HG03457 (cell line): ENCODE results near the gene NT5C1B.

ENCODE experiments used
- ATAC-seq: cut with Tn5 transposase; IDR thresholded peaks from one replicate; pipeline ENCODE4 v1.9.1; 2021; ENCODE audit warnings: moderate number of reproducible peaks; ENCODE audit not compliant: unreplicated experiment

Gene NT5C1B

DNA sequence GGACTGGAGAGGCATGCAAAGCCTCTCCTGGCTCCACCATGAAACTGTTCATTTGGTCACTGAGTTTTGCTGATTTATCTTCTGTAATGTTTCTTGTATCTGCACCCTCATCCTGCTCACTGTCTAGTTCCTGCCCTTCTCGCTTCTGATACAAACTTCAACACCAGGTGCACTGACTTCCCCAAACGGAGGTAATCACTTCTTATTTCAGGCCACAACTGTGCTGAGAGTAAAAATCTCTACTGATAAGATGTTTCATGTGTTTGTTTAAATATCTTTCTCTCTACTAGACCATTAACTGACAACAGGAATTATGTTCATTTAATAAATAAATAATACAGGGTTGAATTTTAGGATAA, 10.9 kb upstream of the NT5C1B start:
- no peak for ATAC-seq

DNA sequence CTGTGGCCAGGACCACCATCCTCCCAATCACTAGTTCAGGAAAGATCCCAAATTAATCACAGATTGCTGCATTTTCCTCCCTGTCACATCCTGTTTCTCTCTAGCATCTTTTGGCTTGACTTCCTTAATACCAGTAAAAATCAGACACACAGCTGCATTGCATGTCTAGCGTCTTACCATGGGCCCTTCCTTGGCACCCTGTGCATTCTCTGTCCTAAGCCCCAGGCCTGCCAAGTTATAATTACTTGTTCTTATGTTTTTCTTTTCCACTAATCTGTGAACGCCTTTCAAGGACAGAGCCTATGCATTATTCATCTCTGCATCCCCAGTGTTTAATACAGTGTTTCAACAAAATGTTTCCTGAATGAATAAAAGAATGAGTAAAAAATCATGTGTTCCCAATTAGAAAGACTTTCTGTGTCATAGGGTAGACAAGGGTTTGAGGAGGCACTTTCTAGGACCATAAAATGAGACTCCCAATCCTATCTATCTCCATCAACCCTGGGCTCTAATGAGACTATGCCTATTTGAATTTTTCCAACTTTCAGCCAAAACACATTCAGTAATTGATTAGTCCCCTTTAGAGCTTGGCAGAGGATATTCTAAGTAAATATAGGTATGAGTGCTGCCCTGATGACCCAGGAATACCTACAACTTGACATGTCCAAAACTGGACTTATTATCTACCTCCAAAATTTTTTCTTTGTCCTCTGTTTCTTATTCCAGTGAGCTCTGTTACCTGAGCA, 10.3 kb upstream of the NT5C1B start:
- no peak for ATAC-seq

DNA sequence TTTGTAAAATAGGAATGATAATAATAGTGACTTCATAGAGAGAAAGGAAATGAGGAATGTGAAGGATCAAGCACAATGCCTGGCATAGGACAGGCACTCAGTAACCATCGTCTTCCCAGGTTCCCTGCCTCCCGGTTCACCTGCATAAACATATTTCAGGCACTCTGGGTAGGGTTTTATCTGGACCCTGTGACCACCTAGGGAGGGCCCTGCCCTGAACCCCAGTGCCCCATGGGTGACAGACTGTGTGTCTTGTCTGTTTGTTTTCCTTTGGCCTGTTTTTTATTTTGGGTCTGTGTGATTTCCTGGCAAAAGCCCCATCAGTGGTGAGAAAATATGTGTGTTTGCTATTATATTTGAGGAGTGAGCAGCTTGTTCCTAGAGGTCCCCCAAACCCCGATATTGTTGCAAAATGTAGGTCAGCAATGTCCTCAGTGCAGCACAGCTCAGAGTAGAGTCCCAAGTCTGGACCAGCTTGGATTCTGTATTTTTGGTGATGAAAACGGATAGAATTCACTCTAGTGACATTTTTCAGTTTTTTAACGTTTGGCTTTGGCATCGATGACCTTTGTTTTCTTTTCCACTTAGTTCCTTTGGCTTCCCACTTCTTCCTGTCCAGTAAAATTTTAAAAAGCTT, 9.6 kb upstream of the NT5C1B start:
- ATAC-seq: no peak

DNA sequence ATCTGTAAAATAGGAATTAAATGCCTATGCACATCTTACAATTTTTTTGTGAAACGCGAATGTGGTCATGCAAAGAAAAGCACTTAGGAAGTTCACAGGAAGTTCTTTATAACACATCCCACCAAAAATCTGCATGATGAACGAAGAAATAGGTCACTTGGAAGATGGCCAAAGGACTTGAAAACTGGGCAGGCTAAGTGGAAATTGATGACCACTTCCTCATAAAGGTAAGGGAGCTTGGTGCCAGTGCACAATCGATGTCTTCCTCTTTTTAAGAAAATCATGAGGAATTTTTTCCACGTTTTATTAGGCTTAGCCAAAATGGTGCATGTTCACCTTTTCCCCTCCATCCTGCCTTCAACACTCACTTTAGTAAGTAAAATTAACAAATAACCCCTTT, 8.2 kb upstream of the NT5C1B start:
- no peak for ATAC-seq

DNA sequence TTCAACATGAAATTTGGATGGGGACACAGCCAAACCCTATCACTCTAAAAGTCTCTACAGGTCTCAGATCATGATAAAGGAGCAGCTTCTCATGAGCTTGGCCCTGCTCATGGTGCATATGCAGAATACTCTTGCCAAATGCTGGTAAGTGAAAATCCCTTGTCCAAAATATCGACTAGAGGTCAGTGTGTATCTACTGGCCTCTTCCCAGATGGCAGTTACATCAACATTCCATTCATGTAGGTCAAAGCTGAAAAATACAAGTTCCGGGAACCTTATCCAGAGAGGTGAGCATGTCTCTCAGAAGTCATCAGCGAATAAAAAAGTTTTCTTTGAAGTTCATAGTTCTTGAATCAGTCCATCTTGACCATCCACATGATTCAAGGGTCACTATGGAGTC, 7.6 kb upstream of the NT5C1B start:
- ATAC-seq: no peak

DNA sequence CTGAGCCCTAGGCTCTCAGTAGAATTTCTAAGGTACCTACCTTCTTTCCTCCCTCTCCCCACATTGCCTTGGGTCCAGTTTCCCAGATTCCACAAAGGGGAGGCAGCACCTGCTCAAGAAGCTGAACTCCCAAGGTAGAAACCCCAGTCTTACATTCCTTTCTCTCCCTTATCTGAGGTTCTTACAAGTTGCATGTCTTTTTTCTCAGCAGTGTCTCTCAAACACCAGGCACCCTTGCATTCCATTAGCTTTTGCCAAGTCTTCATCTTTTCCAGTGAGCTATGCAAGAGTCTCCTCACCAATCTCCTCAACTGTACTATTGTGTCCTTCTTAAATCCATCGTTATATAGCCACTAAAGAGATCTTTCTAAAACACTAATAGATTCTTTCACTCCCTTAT, 4.1 kb upstream of the NT5C1B start:
- ATAC-seq: no peak

DNA sequence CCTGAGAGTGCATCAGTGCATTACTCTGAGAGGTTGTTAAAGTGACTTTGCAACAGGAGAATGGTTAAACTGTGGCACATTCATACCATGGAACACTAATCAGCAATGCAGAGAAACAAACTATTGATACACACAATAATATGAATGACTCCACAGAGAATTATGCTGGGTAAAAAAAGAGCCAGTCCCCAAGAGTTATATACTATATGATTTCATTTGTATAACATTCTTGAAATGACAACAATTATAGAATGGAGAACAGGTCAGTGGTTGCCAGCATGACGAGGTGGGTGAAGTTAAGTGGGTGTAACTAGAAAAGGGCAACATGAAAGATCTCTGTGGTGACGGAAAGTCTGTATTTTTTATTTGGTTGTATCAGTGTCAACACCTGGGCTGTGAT, 3.0 kb upstream of the NT5C1B start:
- ATAC-seq: no peak

DNA sequence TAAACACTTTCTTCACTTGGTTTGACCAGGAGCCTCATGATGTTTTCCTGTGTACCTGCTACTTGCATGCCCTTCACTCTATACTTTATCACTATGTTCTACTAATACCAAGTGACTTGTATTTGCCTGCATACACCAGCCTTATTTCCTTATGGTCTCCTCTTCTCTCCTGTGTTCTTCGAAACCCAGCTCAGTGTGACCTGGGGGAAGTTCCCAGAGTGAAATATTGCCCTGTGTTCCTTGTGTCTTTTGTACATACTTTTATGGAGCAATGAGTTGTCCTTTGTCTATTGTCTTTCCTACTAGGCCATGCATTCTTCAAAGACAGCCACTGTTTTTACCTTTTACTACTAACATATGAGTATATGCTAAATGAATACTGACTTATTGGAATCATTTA, 567 bp downstream of the NT5C1B start:
- ATAC-seq: no peak

DNA sequence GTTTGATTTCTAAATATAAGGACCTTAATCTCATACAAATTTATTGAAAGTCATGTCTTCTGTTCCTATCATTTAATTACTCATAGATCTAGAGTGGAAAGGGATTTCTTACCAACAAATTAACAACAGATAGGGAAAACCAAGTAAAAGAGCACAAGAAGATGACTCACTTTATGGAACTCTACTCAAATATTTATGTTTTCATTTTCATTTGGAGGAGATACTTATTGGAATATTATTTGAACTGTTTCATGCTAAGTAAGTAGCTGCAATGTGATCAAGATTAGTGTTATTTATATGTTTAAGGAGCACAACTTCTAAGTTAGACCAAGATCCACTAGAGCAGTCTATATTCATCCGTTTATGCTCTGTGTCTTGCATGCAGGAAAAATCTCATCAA, 1.3 kb downstream of the NT5C1B start:
- ATAC-seq: no peak

DNA sequence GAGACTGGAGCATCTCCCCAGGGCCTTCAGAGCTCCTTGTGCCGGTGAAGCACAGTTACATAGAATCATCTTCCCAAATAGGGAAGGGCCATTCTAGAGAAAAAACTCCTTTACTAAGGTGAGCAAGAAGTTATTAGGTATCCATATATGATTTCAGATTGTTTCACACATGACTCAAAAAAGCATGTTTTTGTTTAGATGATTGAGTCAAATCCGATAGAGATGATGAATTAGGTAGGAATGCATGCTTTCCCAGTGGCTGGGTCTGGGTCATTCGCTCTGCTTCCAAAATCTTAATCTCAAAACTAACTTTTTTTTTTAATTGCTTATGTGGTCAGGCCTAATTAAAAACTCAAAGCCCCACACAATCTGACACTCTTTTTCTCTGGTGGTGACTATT, 3.8 kb downstream of the NT5C1B start:
- ATAC-seq: no peak

DNA sequence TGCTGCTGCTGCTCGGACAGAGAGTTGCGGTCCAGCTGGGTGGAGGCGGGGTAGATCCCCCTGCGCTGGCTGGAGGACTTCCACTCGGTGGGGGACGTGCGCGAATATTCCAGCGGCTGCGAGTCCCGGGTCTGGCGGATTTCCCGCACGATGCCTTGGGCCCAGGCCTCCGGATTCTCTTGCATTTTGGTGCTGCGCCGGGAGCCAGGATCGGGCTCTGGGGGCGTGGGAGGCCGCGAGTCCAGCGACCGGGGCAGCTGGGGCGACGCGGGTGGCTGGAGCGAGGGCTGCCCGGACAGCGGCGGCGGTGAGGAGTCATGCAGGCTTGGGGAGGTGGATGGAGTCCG, 4.8 kb downstream of the NT5C1B start:
- ATAC-seq: no peak

DNA sequence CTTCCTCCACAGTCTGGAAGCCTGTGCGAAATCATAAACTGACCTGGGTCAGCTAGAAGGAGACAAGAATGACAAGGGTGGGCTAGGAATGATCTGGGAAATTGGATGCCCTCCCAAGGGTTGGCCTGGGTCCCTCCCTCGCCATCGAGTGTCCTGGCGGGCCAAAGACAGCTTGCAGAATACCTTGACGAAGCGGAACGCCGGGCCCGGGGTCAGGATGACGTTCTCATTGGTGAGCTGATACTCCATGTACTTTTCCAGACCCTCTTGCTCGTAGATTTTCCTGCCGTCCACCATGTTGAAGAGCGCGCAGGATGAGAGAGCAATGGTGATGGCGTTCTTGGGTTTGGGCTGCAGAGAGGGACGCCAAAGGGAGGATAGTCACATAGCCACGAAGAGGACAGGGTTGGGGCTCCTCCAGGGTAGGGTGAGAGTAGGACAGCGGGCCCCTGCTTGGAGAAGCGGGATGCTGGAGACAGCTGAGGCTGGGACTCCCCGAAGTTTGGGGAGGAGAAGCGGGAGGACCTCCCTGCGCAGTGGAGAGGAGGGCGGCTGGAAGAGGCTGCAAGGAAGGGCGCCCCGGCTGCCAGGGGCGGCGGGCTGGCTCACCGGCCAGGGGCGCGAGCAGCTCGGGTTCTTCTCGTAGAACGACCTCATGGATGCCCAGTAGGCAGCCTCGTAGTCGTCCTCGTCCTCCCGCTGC, 5.3 kb downstream of the NT5C1B start:
- ATAC-seq: no peak

DNA sequence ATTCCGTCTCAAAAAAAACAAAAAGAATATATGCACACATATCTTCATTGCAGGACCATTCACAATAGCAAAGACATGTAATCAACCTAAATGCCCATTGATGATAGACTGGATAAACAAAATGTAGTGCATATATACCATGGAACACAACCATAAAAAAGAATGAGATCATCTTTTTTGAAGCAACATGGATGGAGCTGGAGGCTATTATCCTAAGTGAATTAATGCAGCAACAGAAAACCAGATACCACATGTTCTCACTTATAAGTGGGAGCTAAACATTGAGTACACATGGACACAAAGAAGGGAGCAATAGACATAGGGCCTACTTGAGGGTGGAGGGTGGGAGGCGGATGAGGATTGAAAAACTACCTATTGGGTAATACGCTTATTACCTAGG, 8.8 kb downstream of the NT5C1B start:
- ATAC-seq: no peak

DNA sequence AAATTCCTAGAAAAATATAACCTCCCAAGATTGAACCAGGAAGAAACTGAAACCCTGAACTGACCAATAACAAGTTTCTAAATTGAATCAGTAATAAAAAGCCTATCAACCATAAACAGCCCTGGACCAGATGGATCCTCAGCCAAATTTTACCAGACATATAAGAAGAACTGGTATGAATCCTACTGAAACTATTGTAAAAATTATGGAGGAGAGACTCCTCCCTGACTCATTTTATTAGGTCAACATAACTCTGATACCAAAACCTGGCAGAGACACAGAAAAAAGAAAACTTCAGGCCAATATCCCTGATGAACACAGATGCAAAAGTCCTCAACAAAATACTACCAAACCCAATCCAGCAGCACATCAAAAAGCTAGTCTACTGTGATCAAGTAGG, 11.3 kb downstream of the NT5C1B start:
- no peak for ATAC-seq

DNA sequence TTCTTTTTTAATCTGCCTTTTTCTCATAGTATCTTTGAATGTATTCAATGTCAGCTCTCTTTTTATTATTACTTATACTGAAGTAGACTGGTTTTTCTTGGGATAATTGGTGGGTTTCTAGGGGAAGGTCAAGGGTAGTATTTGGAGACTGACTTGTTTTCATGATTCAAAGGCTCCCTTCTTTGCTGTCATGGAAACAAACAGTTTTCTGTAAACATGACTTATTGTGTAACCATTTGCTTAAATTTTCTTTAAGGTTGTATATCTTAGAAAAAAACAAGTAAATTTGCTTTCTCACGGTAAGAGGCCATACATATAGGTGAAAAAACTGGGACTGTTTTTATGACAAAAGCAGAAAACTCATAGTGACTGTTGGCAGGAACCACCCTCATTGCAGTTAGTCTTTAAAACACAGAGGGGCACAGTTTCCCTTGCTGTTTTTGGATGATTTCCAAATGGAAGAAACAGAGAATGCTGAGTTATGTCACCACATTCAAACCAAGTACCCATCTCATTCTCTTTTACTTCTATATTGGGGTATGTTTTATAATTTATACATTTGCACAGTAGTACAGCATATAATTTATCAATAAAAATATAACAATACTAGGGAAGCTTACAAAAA, 23.1 kb downstream of the NT5C1B start:
- no peak for ATAC-seq

DNA sequence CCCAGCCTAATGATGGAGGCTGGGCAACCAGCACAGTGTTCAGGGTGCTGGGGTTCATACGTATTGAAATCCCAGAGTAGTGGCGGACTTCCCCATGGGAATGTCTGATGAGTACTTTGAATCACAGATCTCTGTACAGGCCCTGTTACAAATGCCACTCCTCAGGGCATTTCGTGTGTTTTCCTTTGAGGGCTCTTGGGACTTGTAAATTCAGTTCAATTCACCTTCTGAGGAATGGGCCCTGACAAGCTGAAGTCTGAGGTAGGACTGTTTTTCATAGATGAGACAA, 28.6 kb downstream of the NT5C1B start:
- peak; percentile 0 for ATAC-seq

DNA sequence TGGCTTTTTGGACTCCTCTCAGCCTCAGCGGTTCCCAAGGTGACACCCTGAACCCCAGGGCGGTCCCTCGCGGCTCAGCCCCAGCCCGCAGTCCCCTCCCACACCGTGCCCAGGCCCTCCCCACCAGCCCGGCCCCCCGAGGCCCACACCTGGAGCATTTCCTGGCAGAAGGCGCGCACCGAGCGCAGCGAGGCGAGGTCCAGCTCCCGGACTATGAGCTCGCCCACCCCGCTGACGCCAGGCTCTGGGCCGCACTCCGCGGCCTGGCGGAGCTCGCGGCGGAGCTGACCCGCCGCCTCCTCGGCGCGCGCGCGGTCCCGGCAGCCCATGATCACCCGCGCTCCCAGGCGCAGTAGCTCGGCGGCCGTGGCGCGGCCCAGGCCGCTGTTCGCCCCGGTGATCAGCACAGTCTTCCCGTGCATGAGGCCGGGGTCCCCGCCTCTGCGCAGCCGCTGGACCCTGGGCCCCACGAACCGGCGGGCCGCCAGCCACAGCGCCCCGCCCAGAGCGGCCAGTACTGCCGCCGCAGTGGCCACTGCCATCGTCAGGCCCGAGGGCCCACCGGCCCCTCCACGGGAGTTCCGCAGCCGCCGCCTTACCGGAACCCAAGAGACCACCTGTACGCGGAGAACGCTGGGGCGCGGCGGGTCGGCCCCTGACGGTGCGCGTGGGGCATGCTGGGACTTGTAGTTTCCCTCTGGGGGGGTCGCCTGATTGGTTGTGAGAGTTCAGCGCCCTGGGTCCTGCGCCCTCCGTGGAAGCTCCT, 29.2 kb downstream of the NT5C1B start, which contains the start of gene RDH14:
RDH14 (minus strand) TSS at position 623 of the 766 bp plus-strand sequence; CDS start at position 542, 81 bp downstream.
- ATAC-seq: peak; percentile 94

DNA sequence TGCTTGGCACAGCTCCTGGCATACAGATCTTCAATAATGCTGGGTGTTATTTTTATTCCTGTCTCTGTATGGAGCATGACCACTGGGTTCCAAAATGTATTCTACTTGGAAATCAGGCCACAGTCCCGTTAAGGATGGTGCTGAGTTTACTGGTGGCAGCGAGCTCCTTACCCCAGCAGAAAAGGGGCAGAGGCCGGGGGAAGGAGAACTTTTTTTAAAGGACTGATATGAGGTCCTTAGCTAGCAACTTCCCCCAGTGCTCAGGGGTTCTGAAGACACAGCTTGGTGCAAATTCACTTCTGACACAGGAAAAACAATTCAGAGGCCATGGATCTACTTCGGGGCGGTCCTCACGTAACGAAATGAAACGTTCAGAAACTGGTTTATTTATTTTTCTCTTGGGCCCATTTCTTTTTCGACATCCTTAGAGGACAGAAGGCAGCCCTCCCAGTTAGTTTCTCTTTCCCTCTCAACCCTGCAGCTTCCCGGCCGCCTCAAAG, 29.8 kb downstream of the NT5C1B start:
- ATAC-seq: no peak

DNA sequence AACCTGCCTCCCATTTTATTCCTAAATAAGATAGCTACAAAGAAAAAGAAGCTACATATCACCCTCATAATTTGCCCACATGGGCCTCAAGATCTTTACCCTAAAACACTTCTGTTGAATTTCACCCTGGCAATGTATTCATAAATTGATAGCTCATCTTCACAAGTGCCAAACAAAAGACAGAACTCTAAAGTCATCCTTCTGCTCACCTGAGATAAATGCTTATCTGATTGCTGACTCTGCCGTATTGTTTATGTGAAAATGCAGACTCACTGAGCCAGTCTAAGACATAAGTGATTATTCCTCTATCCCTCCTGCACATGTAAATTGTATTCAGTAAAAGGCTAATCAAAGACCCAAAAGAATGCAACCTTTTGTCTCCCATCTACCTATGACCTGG, 30.9 kb downstream of the NT5C1B start:
- no peak for ATAC-seq

DNA sequence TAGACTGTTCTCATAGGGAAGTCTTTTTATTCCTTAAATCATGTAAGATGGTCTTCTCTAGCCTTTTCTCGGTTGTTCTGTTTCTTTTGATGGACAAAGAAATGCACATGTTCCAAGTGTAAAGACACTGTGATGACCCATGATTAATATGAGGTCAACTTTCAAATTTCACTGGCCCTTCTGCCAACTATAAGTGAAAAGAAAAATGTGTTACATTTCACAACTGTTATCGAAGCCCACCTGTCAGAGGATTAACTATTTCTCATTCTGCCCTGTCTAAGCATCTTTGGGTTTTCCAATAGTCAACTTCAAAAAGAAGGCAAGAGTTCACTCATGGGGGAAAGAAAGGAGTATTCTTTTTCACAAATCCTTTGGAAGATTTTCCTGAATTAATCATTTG, 32.2 kb downstream of the NT5C1B start:
- ATAC-seq: no peak
